Esophagus squamous epithelium (tissue), 5 donors: ENCODE data around the gene TMEM128. TPM values are rescaled to one million over a fixed set of nuclear protein-coding genes. Genes with fewer than 3 reads are reported as not detected.
A peak's percentile ranks its signal among the peaks of the same experiment; 100 is the strongest.

Experiments
- DNase-seq: peaks from one replicate; lab custom pipeline; 2025; lab: John Stamatoyannopoulos, UW
- H3K27ac ChIP-seq, 4 donors: fragments of 200-600 bp; sonication (generic); one replicate each; pipeline ENCODE4 v1.5.1; 2016 to 2019; ENCODE audit warnings: mild to moderate bottlenecking in 1 of 4
- H3K27me3 ChIP-seq, 4 donors: fragments of 200-600 bp; sonication (generic); 1 replicate in 3 of 4; 2 replicates in 1 of 4; pipeline versions ENCODE4 v1.5.1 to v1.6.0; 2017 to 2021; ENCODE audit warnings: antibody characterized with exemption in 1 of 4
- H3K36me3 ChIP-seq, 3 donors: fragments of 200-600 bp; sonication (generic); one replicate each; pipeline ENCODE4 v1.5.1; 2016 to 2019
- H3K4me1 ChIP-seq, 3 donors: fragments of 200-600 bp; sonication (generic); one replicate each; pipeline ENCODE4 v1.5.1; 2017 to 2019
- H3K4me3 ChIP-seq, 4 donors: fragments of 200-600 bp; sonication (generic); 1 replicate in 3 of 4; 2 replicates in 1 of 4; pipeline ENCODE4 v1.5.1; 2016 to 2019; ENCODE audit warnings: mild to moderate bottlenecking in 2 of 4, moderate library complexity in 1 of 4
- H3K9me3 ChIP-seq, 3 donors: fragments of 200-600 bp; sonication (generic); one replicate each; pipeline ENCODE4 v1.5.1; 2016 to 2019
- CTCF ChIP-seq, 6 experiments: fragments of 450-650 bp in 4 of 6; fragments of 200-600 bp in 2 of 6; sonication (generic) in 2 of 6; IDR thresholded peaks; one replicate each; pipeline ENCODE4 v1.5.1; 2016 to 2019; ENCODE audit warnings: antibody characterized with exemption in 6 of 6, mild to moderate bottlenecking in 4 of 6, moderate library complexity in 4 of 6
- POLR2A ChIP-seq, 4 donors: fragments of 450-650 bp; IDR thresholded peaks; one replicate each; pipeline ENCODE4 v1.6.1; 2017; ENCODE audit warnings: antibody characterized with exemption in 4 of 4, mild to moderate bottlenecking in 4 of 4, moderate library complexity in 3 of 4
- WGBS, 2 donors: methylation state at CpG; one replicate each; pipeline ENCODE4 v1.1.5; 2018; 5-methylcytosine and 5-hydroxymethylcytosine counted together
- intact Hi-C: fragments of 100-400 bp; cut with DNase I; formaldehyde crosslinking; loops from one replicate; pipeline ENCODE4 v1.15.0; 2022
- total RNA-seq, 4 donors: library from RNA; depleted of rRNA; stranded (reverse); fragments of >200 nt; gene quantifications; one replicate each; pipeline ENCODE4 v1.1.0, GENCODE V29; 2016
- donor health status: DM: yes; HTN: yes; CAD: no.

Gene TMEM128
- 10 to 100 TPM in 3 of 4 donors, 1 to 10 TPM in 1; 8.6 to 15.1 (median 11.6) TPM for total RNA-seq

GRCh38 chr4:4248029-4248884 lies at the start of gene TMEM128:
TMEM128 (minus strand) TSS chr4:4248223; CDS start chr4:4248202, 21 bp downstream.
- H3K36me3 ChIP-seq = peaks cover 0 to 24% (median 0%) of the 10 kb centered on the region in 3 donors
- intact Hi-C loops = no loop called here
- H3K9me3 ChIP-seq = no peaks in the 10 kb centered on the region
- H3K27ac ChIP-seq = peak within 1 kb of the TSS; percentile 92 to 96 (median 96)
- peak; percentile 57 for DNase-seq
- WGBS, 2 donors = 2 to 4% methylated on average over 14 to 34 of the region's 62 CpGs
- peaks cover 9 to 22% (median 18%) of the 10 kb centered on the region in 3 donors for H3K4me1 ChIP-seq
- no peaks in the 10 kb centered on the region for H3K27me3 ChIP-seq
- peak within 1 kb of the TSS; percentile 76 to 87 (median 81) for H3K4me3 ChIP-seq
- peak in 4 of 6 experiments; percentile 29 to 39 (median 34) for TF ChIP-seq CTCF (IDR thresholded peaks at IDR 0.05)
- peak in 3 of 4 donors; percentile 31 to 72 (median 69) for TF ChIP-seq POLR2A (IDR thresholded peaks at IDR 0.05)

GRCh38 chr4:4296283-4296846 lies 48.3 kb upstream of the TMEM128 start:
- H3K9me3 ChIP-seq = no peaks in the 10 kb centered on the region
- H3K4me3 ChIP-seq = no peak overlapping the region
- DNase-seq = no peak
- no peaks in the 10 kb centered on the region for H3K27me3 ChIP-seq
- TF ChIP-seq POLR2A (IDR thresholded peaks at IDR 0.05) (no peak), CTCF (IDR thresholded peaks at IDR 0.05) (no peak)
- intact Hi-C loops = no loop called here
- WGBS, 2 donors = 87 to 97% methylated on average over 4 to 5 of the region's 5 CpGs
- H3K36me3 ChIP-seq = peaks cover 0 to 30% (median 0%) of the 10 kb centered on the region in 3 donors
- H3K4me1 ChIP-seq = peaks cover 0 to 8% (median 4%) of the 10 kb centered on the region in 3 donors
- H3K27ac ChIP-seq = no peak overlapping the region

GRCh38 chr4:4293279-4293678 lies 45.3 kb upstream of the TMEM128 start:
- peaks cover 10 to 31% (median 20%) of the 10 kb centered on the region in 3 donors for H3K4me1 ChIP-seq
- peaks cover 0 to 12% (median 0%) of the 10 kb centered on the region in 3 donors for H3K36me3 ChIP-seq
- H3K4me3 ChIP-seq = no peak overlapping the region
- DNase-seq = no peak
- H3K27me3 ChIP-seq = no peaks in the 10 kb centered on the region
- no peak for TF ChIP-seq POLR2A (IDR thresholded peaks at IDR 0.05)
- no peak for TF ChIP-seq CTCF (IDR thresholded peaks at IDR 0.05)
- 89 to 98% methylated on average over 3 of the region's 3 CpGs for WGBS, 2 donors
- intact Hi-C loops = no loop called here
- H3K9me3 ChIP-seq = no peaks in the 10 kb centered on the region
- no peak overlapping the region for H3K27ac ChIP-seq

- Histone ChIP-seq H3K4me3 (peak within 1 kb of the TSS; percentile 78 to 97 (median 94)), H3K36me3 (peaks cover 0 to 20% (median 0%) of the 10 kb centered on the region in 3 donors), H3K9me3 (no peaks in the 10 kb centered on the region), H3K4me1 (peaks cover 10 to 39% (median 20%) of the 10 kb centered on the region in 3 donors), H3K27ac (peak within 1 kb of the TSS; percentile 80 to 93 (median 90)), H3K27me3 (no peaks in the 10 kb centered on the region)
- TF ChIP-seq CTCF (IDR thresholded peaks at IDR 0.05) = no peak
- peak in 3 of 4 donors; percentile 50 to 77 (median 75) for TF ChIP-seq POLR2A (IDR thresholded peaks at IDR 0.05)
- 0 to 1% methylated on average over 18 to 30 of the region's 77 CpGs for WGBS, 2 donors
- peak; percentile 47 for DNase-seq
- intact Hi-C loops = no loop called here
Observed at GRCh38 chr4:4289941-4290850, 42.2 kb upstream of the TMEM128 start, which contains the start of the genes LYAR and ZBTB49. LYAR (minus strand) TSS chr4:4290154; CDS start chr4:4283742, 6,412 bp downstream. ZBTB49 (plus strand) TSS chr4:4290251; CDS start chr4:4299946, 9,695 bp downstream.
